HG03520 (cell line): ENCODE measurements around the gene ABCA2.

Experiments
- ATAC-seq: cut with Tn5 transposase; IDR thresholded peaks from one replicate; pipeline ENCODE4 v1.9.1; 2021; ENCODE audit warnings: mild to moderate bottlenecking, moderate library complexity; ENCODE audit not compliant: unreplicated experiment

Gene ABCA2, protein sequence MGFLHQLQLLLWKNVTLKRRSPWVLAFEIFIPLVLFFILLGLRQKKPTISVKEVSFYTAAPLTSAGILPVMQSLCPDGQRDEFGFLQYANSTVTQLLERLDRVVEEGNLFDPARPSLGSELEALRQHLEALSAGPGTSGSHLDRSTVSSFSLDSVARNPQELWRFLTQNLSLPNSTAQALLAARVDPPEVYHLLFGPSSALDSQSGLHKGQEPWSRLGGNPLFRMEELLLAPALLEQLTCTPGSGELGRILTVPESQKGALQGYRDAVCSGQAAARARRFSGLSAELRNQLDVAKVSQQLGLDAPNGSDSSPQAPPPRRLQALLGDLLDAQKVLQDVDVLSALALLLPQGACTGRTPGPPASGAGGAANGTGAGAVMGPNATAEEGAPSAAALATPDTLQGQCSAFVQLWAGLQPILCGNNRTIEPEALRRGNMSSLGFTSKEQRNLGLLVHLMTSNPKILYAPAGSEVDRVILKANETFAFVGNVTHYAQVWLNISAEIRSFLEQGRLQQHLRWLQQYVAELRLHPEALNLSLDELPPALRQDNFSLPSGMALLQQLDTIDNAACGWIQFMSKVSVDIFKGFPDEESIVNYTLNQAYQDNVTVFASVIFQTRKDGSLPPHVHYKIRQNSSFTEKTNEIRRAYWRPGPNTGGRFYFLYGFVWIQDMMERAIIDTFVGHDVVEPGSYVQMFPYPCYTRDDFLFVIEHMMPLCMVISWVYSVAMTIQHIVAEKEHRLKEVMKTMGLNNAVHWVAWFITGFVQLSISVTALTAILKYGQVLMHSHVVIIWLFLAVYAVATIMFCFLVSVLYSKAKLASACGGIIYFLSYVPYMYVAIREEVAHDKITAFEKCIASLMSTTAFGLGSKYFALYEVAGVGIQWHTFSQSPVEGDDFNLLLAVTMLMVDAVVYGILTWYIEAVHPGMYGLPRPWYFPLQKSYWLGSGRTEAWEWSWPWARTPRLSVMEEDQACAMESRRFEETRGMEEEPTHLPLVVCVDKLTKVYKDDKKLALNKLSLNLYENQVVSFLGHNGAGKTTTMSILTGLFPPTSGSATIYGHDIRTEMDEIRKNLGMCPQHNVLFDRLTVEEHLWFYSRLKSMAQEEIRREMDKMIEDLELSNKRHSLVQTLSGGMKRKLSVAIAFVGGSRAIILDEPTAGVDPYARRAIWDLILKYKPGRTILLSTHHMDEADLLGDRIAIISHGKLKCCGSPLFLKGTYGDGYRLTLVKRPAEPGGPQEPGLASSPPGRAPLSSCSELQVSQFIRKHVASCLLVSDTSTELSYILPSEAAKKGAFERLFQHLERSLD (N-terminal part only)

GRCh38 chr9:137027369-137028262 lies at the start of gene ABCA2:
ABCA2 (minus strand) TSS chr9:137028237; CDS start chr9:137028140, 97 bp downstream.
- no peak for ATAC-seq

DNA sequence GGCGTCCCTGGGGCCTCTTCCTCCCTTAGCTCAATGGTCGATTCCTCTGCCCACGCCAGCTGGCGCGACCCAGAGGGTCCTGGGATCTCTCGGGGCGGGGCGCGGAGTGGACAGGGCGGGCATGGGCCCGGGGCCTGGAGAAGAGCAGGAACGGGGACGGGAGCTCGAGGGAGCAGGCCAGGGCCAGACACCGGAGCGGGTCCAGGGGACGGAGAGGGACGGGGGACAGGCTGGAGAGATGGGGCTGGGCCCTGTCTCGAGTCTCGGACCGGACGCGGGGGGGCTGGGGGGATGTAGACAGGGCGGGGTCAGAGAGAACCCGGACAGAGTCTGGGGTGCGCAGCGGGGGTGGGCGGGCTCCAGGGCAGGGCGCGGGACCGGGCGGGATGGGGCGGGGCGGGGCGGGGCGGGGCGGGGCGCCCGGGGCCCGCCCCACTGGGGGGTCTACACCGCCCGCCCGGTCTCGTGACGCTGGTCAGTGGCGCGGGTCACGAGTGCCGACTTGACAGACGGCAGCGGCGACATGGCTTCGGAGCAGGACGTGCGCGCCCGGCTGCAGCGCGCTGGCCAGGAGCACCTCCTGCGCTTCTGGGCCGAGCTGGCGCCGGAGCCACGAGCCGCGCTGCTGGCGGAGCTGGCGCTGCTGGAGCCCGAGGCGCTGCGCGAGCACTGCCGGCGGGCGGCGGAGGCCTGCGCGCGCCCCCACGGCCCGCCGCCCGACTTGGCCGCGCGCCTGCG lies 49.1 kb upstream of the ABCA2 start, which contains the start of gene UAP1L1:
Gene UAP1L1 (plus strand): TSS at position 508 of the 738 bp plus-strand sequence. CDS start 16 bp downstream, at position 524.
- ATAC-seq = peak; percentile 50

- no peak for ATAC-seq
These were observed 48.6 kb upstream of the ABCA2 start for GRCh38 chr9:137076636-137077009.

- ATAC-seq = no peak
These were observed 47.3 kb upstream of the ABCA2 start for GRCh38 chr9:137075275-137075775.

- ATAC-seq = no peak
These were observed 46.7 kb upstream of the ABCA2 start for GRCh38 chr9:137074657-137075274.

DNA sequence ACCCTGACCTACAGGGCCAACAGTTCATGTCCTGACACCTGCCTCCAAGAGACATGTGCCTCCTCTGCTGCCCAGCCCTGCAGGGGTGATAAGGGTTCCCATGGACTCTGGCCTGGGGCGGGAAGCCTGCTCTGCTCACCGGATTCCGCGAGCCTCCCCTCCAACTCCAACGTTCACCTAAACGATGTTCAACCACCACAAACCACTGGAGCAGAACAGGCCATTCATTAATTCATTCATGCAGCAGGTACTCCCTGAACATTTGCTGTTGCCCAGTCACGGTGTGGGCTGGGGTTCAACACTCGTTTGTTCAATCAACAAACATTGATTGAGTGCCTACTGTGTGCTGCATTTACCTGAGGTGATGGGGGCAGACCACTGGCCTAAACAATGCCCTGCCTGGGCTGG lies 46.0 kb upstream of the ABCA2 start:
- ATAC-seq = no peak

- no peak for ATAC-seq
These were observed 43.2 kb upstream of the ABCA2 start for GRCh38 chr9:137071282-137071681.

DNA sequence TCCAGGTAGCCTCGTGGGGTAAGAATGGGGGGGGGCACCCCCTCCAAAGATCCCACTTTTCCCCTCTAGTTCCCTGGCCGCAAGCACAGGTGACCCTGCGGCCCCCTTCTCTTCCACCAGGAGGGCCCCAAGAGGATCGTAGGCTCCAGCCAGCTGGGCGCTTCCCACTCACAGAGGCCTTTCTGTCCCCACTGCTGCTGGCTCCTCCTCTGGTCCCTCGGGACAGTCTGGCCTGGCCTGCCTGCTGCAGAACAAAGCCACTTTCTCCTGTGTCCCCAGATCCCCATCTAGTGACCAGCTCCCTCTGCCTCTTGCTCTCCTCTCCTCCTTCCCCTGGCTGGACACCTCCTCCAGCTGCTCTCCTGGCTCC lies 42.9 kb upstream of the ABCA2 start:
- no peak for ATAC-seq

DNA sequence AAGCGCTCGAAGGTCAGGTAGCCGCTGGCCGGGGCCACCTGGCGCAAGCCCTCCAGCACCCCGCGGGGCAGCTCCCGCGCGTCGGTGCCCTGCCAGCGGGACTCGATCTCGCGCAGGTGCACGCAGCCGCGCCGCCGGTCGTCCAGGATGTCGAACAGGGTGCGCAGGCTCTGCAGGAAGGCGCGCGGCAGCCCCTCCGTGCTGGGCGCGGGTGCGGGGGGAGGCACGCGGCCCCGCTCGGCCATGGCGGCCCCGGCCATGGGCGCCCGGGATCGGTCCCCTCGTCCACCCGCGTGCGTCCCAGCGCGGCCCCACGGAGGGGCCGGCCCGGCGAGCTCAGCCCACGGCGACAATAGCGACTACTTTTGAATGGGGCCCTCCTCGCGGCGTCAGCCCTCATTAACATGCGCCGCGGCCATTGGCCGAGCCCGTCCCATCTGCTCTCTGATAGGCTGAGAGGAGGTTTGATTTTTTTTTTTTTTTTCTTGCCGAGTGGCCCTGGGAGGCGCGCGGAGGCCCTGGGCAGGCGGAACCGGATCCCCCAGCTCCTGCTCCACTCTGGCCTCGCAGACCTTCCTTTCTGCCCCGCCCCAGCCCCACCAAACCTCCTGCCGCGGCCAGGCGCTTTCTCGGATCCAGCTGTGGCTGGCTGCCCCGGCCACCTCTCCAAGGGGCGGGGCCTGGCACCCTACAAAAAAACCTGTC lies 42.3 kb upstream of the ABCA2 start, which contains the start of gene SAPCD2:
Gene SAPCD2 (minus strand): TSS at position 357 of the 705 bp plus-strand sequence. CDS start 97 bp downstream, at position 260.
- ATAC-seq = peak; percentile 66

DNA sequence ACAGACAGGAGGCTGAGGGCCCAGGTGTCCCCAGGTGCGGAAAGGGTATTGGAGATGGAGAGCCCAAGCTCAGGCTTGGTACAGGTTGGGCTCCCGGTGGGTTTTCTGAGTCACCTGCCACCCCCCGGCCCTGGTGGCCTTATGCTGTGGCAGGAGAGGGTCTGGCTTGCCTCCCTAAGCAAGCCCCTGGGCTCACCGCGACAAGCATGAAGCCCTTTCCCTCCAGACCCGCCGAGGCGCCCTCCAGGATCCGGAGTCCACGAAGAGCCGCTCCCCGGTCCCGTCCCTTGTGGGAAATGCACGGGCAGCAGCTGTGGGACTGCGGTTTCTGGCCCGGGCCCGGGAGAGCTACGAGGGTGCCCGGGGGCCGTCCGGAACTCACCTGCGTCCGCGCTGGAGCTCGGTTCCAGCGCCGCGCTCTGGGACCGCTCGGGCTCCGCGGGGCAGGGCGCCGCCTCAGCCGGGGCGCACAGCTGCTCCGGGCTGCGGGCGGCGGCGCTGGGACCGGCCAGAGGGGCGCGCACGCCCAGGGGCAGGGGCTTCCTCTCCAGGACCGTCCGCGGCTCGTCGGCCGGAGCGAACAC lies 41.6 kb upstream of the ABCA2 start:
- ATAC-seq = peak; percentile 13

GRCh38 chr9:137068539-137069507 lies 40.8 kb upstream of the ABCA2 start:
- no peak for ATAC-seq

- no peak for ATAC-seq
These were observed 40.0 kb upstream of the ABCA2 start for GRCh38 chr9:137067860-137068538.

DNA sequence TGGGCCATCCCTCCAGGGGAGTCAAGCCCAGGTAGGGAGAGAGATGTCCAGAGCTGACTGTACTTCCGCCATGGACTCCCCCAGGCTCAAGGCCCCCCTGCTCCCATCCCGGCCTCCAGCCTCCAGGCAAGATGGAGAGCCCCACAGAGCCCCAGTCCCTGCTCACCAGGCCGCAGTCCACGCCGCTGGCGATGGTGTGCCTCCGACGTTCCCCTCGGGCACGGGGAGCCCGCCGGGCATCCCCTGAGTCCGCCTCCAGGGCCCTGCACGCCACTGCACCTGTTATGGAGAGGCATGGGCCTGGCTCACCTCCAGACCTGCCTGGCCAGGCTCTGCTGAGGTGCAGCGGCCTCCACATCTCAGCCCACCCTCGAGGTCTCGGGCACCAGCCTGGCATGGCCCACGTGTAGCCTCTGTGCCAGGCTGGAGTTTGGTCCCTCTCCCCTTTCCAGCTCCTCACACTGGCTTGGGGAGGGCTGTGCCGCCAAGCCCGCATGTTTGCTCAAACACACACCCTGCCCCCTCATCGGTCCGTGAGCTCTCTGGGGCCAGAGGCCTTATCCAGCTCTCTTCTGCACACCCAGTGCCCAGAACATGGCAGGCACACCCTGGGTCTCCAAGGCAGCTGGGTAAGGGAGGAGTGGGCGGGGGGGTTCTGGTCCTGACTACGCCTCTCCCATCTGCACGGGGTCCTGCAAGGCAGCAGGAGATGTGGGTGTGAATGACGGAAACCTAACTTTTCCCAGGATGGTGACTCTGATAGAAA lies 38.2 kb upstream of the ABCA2 start:
- no peak for ATAC-seq

GRCh38 chr9:137065336-137065967 lies 37.4 kb upstream of the ABCA2 start:
- no peak for ATAC-seq

DNA sequence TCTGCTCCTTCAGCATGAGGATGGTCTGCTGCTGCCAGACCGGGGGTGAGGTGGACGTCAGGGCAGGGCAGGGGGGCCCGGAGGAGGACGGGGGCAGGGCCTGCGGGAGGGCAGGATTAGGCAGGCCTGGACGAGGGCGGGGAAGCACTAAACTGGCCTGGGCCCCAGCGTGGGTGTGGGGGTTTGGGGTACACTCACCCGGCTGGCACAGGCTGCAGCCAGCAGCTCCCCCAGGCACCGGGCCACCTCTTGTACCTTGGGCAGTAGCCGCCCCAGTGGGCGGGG lies 36.8 kb upstream of the ABCA2 start:
- no peak for ATAC-seq
